ENCODE measurements around the gene HPGD. TPM values are rescaled to one million over a fixed set of nuclear protein-coding genes. Genes with fewer than 3 reads are reported as not detected.

Gene HPGD
- total and polyA plus RNA-seq, 2 of the 8 experiments (the other 6 are each of a cell fraction or from before 2014, with no cell fraction given), result 1.1 to 1.3 TPM

DNA sequence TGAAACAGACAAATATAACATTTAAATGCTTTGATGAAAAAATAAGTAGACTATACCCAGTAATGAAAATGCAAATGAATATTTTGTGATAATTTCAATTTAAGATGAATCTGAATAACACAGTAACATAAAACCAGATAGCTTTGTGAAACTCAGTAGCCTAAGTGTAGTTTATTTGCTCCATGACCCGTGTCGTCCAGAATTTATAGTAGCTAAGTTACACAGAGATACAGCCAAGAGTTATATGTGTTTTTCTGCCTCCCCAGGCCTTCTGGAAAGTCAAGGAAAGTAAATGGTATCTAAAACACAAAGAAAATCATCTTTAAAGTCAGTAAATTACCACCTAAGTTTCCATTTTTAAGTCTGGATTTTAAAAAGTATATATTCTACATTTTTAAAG is 26.7 kb downstream of the HPGD start:
- Histone ChIP-seq H4K20me1 (replicated peaks in 1 of 2; ENCODE audit: control insufficient read depth in 1 of 2, insufficient read depth in 2 of 2, low read length in 2 of 2) (no peaks in the 10 kb centered on the region), H3K4me3 (ENCODE audit: extremely low read depth in 1 of 4, insufficient read depth in 2 of 4, low read depth in 3 of 4, low read length in 4 of 4) (no peak overlapping the region), H2BK5ac (ENCODE audit: low read depth, low read length) (no peak overlapping the region), H3K9me3 (ENCODE audit: insufficient read depth in 2 of 2, low read depth in 1 of 2, low read length in 1 of 2) (no peaks in the 10 kb centered on the region), H2BK120ac (replicated peaks; ENCODE audit: low read depth, low read length) (no peak overlapping the region), H4K5ac (ENCODE audit: insufficient read length, low read depth, low read length) (no peak overlapping the region), H2BK12ac (ENCODE audit: low read depth, low read length) (no peak overlapping the region), H2AFZ (ENCODE audit: low read length) (no peak overlapping the region), H4K8ac (ENCODE audit: extremely low read depth, insufficient read depth, low read length) (no peak overlapping the region), H3K27ac (ENCODE audit: low read depth, low read length) (no peak overlapping the region), H3K18ac (ENCODE audit: extremely low read depth, low read length) (no peak overlapping the region), H3K23me2 (ENCODE audit: low read depth, low read length) (no peaks in the 10 kb centered on the region), H3K4me1 (replicated peaks in 1 of 4; ENCODE audit: control insufficient read depth in 3 of 4, insufficient read depth in 4 of 4, low read length in 3 of 4) (no peaks in the 10 kb centered on the region), H4K91ac (replicated peaks; ENCODE audit: insufficient read length, low read length) (no peak overlapping the region), H3K4me2 (ENCODE audit: insufficient read depth in 1 of 2, low read depth in 2 of 2, low read length in 2 of 2) (no peak overlapping the region), H2AK5ac (ENCODE audit: low read depth, low read length) (no peak overlapping the region), H3K4ac (replicated peaks; ENCODE audit: insufficient read length, low read depth, low read length) (no peak overlapping the region), H3K79me2 (ENCODE audit: control insufficient read depth in 1 of 2, insufficient read depth in 2 of 2, low read length in 2 of 2) (no peaks in the 10 kb centered on the region), H2BK20ac (ENCODE audit: low read length) (no peak overlapping the region), H3K27me3 (replicated peaks in 1 of 4; ENCODE audit: control insufficient read depth in 3 of 4, extremely low read depth in 1 of 4, insufficient read depth in 3 of 4, low read length in 3 of 4) (no peaks in the 10 kb centered on the region), H3K23ac (ENCODE audit: insufficient read length) (no peak overlapping the region), H3K56ac (replicated peaks; ENCODE audit: insufficient read length, low read depth, low read length) (no peak overlapping the region), H3K9ac (replicated peaks in 1 of 4; ENCODE audit: extremely low read depth in 1 of 4, low read depth in 3 of 4, low read length in 3 of 4) (no peak overlapping the region), H3K79me1 (ENCODE audit: low read depth, low read length) (no peaks in the 10 kb centered on the region), H3K14ac (ENCODE audit: insufficient read length) (no peak overlapping the region), H2BK15ac (ENCODE audit: low read length) (no peak overlapping the region), H3K36me3 (ENCODE audit: control insufficient read depth in 2 of 4, insufficient read depth in 4 of 4, low read length in 3 of 4) (no peaks in the 10 kb centered on the region)
- FAIRE-seq (no peak), DNase-seq (ENCODE audit: low read depth in 1 of 2, low spot score in 2 of 2) (no peak)
- ChIA-PET CTCF (ENCODE audit: partially characterized antibody) (interaction anchor here (1.5 to 1.7 kb wide), 2 partner anchors 11 to 23 kb away, joined by 3 to 4 read pairs; no protein-coding TSS in a partner anchor), POLR2A (ENCODE audit: partially characterized antibody) (no interaction called here)
- WGBS, 2 experiments (ENCODE audit: extremely low coverage in 1 of 2, insufficient coverage in 1 of 2, insufficient read length in 1 of 2, insufficient replicate concordance in 2 of 2, low coverage in 1 of 2, low lambda C conversion rate in 2 of 2, missing lambda C conversion rate in 1 of 2), result 95% methylated on average over 2 of the region's 2 CpGs; no CpG with 5 or more reads in 1 of the 2 experiments
- no peak for TF ChIP-seq CBX8 (IDR thresholded peaks at IDR 0.05; ENCODE audit: borderline replicate concordance, low read depth, low read length)
- no peak for TF ChIP-seq ASH2L (IDR thresholded peaks at IDR 0.05; ENCODE audit: low read length)
- no peak for TF ChIP-seq HDAC6 (IDR thresholded peaks at IDR 0.05; ENCODE audit: low read depth, low read length)
- TF ChIP-seq, protein P1, sequence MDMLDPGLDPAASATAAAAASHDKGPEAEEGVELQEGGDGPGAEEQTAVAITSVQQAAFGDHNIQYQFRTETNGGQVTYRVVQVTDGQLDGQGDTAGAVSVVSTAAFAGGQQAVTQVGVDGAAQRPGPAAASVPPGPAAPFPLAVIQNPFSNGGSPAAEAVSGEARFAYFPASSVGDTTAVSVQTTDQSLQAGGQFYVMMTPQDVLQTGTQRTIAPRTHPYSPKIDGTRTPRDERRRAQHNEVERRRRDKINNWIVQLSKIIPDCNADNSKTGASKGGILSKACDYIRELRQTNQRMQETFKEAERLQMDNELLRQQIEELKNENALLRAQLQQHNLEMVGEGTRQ (IDR thresholded peaks at IDR 0.05; ENCODE audit: low read length), result no peak
- TF ChIP-seq NRF1 (IDR thresholded peaks at IDR 0.05; ENCODE audit: low read depth, low read length), result no peak
- no peak for TF ChIP-seq POU5F1 (IDR thresholded peaks at IDR 0.05; ENCODE audit: low read depth, low read length)
- TF ChIP-seq MAFK (IDR thresholded peaks at IDR 0.05; ENCODE audit: low read depth, low read length), result no peak
